D721Med (cell line): Measurements from ENCODE around the gene NYAP2.

Experiments
- DNase-seq: peaks from one replicate; pipeline ENCODE4 v3.0.0; 2011; ENCODE audit warnings: low spot score; ENCODE audit not compliant: insufficient read length
- FAIRE-seq: peaks from 2 replicates; lab custom pipeline; 2011; peaks lifted over from hg19 to GRCh38; lab: Jason Lieb, UNC
- TF ChIP-seq, protein P1 (sequence below): IDR thresholded peaks from 2 replicates; pipeline ENCODE4 v1.5.1; 2012; ENCODE audit warnings: mild to moderate bottlenecking, control low read depth; ENCODE audit not compliant: insufficient read depth; ENCODE audit errors: missing control alignments

NYAP2 gene

DNA sequence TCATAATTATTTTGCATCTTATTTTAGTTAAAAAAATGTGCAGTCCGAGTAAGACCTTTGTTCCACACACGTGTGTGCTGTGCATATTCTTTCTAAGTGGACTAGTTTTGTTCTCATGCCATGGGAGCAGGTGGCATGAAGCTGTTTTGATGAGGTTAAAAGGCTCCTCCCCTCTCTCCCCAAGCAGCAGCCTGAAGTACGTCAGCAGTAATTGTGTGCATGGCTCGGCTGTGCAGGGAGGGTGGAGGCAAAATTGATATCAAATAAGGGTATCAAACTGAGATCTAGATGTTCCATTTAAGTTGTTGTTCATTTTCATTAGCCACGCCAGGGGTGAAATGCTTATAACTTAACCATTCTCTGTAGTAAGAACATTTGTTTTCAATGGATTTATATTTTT lies at the start of gene NYAP2:
Gene NYAP2 (plus strand): TSS at position 207 of the 400 bp plus-strand sequence. CDS start 9,171 bp downstream, outside the sequence.
- FAIRE-seq = peak; percentile 71
- DNase-seq = no peak
- TF ChIP-seq, protein P1, sequence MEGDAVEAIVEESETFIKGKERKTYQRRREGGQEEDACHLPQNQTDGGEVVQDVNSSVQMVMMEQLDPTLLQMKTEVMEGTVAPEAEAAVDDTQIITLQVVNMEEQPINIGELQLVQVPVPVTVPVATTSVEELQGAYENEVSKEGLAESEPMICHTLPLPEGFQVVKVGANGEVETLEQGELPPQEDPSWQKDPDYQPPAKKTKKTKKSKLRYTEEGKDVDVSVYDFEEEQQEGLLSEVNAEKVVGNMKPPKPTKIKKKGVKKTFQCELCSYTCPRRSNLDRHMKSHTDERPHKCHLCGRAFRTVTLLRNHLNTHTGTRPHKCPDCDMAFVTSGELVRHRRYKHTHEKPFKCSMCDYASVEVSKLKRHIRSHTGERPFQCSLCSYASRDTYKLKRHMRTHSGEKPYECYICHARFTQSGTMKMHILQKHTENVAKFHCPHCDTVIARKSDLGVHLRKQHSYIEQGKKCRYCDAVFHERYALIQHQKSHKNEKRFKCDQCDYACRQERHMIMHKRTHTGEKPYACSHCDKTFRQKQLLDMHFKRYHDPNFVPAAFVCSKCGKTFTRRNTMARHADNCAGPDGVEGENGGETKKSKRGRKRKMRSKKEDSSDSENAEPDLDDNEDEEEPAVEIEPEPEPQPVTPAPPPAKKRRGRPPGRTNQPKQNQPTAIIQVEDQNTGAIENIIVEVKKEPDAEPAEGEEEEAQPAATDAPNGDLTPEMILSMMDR = no peak

DNA sequence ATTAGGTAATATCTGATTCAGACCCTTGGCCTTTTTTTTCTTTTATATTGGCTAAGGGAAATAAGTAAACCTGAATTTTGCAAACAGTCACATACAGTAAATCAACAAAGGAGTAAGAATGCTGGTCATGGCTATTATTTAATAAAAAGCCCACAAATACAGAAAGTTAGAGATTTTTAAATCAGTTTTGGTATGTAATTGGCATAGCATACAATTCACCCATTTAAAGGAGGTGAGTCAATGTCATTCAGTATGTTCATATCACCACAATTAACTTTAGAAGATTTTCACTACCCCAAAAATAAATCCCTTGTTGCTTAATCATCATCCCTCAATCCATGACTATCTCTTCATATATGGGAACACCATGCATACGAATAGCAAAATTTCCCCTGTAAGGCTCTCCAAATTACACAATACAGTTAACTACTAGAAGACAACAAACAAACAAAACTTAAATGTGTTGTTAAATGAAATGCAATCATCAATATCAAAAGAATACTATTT lies 45.9 kb upstream of the NYAP2 start:
- TF ChIP-seq, protein P1 = no peak
- DNase-seq (no peak), FAIRE-seq (no peak)

DNA sequence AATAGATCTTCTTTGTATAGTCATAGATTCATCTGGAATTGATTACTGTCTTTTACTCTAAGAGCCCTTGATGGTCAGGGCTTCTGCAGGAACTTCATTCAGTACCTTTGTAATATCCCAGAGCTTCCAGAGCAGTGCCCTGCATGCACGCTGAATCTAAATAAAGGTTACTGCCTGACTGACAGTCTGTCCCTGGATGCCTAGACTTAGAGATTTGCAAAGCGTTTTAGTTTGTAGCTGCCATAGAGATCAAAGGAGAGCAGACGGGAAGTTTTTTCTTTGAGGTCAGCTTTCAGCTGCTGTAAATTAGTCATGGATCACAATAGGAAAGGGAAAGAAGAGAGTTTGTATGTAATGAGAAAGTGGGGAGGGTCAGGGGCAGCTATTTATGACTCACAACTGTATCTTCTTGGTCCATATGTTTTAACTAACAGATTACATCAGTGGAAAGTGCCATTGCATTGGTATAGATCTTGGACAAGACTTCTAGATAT lies 45.2 kb upstream of the NYAP2 start:
- DNase-seq = no peak
- FAIRE-seq = no peak
- TF ChIP-seq, protein P1 = no peak

DNA sequence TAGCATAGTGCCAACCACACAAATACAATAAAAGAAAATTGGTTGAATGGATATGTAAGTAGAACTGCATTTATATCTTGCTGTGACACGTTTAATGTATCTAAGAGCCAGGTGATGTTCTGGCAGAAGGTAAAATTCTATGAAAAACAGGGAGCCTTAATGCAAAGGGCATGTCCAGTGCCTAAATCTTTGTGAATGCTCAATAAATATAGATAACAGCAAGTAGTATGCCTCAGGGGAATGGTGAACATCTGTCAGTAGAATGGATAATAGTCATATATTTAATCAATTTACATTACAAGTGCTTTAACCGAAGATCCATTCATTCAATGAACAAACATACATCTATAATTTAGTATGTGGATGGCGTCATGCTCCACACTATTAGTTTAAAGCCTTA lies 43.7 kb upstream of the NYAP2 start:
- FAIRE-seq = no peak
- TF ChIP-seq, protein P1 = no peak

DNA sequence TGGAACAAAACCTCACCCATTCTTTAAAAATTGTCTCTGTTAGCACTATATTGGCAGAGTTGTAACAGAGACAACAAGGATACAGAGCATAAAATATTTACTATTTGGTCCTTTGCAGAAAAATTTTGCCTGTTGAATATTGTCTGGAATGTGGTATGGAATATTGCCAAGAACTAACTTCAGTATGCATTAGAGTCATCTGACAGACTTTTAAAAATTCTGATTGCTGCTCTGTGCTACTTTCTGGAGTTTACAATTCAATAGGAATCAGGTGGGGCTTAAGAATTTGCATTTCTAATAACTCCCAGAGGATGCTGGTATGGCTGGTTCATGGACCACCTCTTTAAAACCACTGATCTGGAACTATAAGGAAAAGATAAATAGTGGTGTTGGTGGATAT lies 32.8 kb upstream of the NYAP2 start:
- no peak for DNase-seq
- FAIRE-seq = no peak
- TF ChIP-seq, protein P1 = no peak

More for the DNA sequence above, 43.7 kb upstream of the NYAP2 start:
- no peak for DNase-seq

DNA sequence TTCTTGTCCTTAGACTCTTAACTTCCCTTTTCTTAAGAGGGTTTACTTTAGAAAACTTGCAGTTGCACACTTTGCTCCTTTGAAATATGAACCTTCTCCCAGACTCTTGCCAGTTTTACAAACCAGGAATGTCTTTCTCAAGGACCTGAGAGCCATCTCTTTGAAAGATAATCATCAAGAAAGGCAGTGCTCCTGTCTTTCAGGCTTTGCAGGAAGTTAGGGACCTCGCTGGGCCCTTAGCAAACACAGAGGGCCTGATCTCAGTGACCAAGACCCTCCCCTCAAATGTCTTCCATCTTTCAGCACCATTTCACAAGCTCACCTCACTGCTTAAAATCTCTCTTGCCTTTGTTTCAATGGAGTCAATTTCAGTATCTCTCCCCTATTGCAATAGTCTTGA lies 32.0 kb upstream of the NYAP2 start:
- no peak for FAIRE-seq
- DNase-seq = no peak
- TF ChIP-seq, protein P1 = no peak

DNA sequence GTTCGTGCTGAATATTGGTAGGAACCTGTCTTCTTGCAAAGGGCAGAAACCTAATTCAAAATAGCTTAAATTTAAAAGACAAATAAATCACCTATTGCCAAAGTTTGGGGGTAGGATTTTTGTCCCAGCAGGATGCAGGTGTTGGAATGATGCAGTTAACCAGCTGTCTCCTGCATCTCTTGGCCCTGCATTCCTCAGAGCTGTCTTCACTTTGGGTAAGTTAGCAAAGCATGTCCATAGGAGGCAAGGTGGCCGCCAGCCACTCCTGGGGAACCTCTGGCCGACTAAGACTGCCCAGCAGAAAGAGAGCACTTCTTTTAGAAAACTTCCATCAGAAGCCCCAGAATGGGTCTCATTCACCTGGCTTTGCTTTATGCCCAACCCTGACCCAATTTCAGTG lies 20.5 kb upstream of the NYAP2 start:
- FAIRE-seq = no peak
- TF ChIP-seq, protein P1 = no peak
- DNase-seq = no peak
